ENCODE results near the gene MAN2A2. TPM values are rescaled to one million over a fixed set of nuclear protein-coding genes. Genes with fewer than 3 reads are reported as not detected.

Gene MAN2A2
- total RNA-seq = 10 to 100 TPM; 78.6 to 86.3 TPM
- polyA plus RNA-seq (ENCODE audit: insufficient read length in 6 of 6) = 10 to 100 TPM; 46.1 to 66.4 (median 58.8) TPM
- long read RNA-seq, donor 1, partial matches to known transcripts = 0 of 1 reads
- long read RNA-seq, donor 1, other reads (novel, unspliced or antisense) = 0 of 1 reads
- long read RNA-seq, donor 2, partial matches to known transcripts = 0 of 1 reads
- long read RNA-seq, donor 2, other reads (novel, unspliced or antisense) = 0 of 1 reads
- long read RNA-seq, donor 3, partial matches to known transcripts = 0 of 1 reads
- long read RNA-seq, donor 3, other reads (novel, unspliced or antisense) = 0 of 1 reads
- long read RNA-seq, donor 4, partial matches to known transcripts = 2 of 3 reads
- long read RNA-seq, donor 4, other reads (novel, unspliced or antisense) = 1 of 3 reads
- long read RNA-seq, donor 5, full-length matches to known transcripts = 2 of 2 reads
- long read RNA-seq, donor 5, partial matches to known transcripts = 0 of 2 reads
- long read RNA-seq, donor 5, other reads (novel, unspliced or antisense) = 0 of 2 reads
- long read RNA-seq, donor 6, partial matches to known transcripts = 16 of 16 reads
- long read RNA-seq, donor 6, other reads (novel, unspliced or antisense) = 0 of 16 reads
- long read RNA-seq, donor 7, full-length matches to known transcripts = 1 of 1 reads
- long read RNA-seq, donor 7, partial matches to known transcripts = 0 of 1 reads
- long read RNA-seq, donor 7, other reads (novel, unspliced or antisense) = 0 of 1 reads
- long read RNA-seq, donor 8, partial matches to known transcripts = 6 of 7 reads
- long read RNA-seq, donor 8, other reads (novel, unspliced or antisense) = 0 of 7 reads
- long read RNA-seq, donor 9 = 0 reads
- long read RNA-seq, donor 10, partial matches to known transcripts = 1 of 5 reads
- long read RNA-seq, donor 10, other reads (novel, unspliced or antisense) = 2 of 5 reads
- long read RNA-seq, donor 11 = 0 reads
- long read RNA-seq, donor 12 = 0 reads

GRCh38 chr15:90902840-90903732, at the start of gene MAN2A2:
MAN2A2 (plus strand) TSS chr15:90903302; CDS start chr15:90904208, 906 bp downstream.
- H3K9me3 ChIP-seq = no peaks in the 10 kb centered on the region
- peak; percentile 45 to 95 (median 62) for DNase-seq
- intact Hi-C loops (cut with DNase I) = no loop called here
- peak within 1 kb of the TSS; percentile 80 to 82 for H3K4me3 ChIP-seq
- H3K27me3 ChIP-seq = no peaks in the 10 kb centered on the region
- peak within 1 kb of the TSS; percentile 93 to 95 for H3K27ac ChIP-seq
- TF ChIP-seq, protein P1, sequence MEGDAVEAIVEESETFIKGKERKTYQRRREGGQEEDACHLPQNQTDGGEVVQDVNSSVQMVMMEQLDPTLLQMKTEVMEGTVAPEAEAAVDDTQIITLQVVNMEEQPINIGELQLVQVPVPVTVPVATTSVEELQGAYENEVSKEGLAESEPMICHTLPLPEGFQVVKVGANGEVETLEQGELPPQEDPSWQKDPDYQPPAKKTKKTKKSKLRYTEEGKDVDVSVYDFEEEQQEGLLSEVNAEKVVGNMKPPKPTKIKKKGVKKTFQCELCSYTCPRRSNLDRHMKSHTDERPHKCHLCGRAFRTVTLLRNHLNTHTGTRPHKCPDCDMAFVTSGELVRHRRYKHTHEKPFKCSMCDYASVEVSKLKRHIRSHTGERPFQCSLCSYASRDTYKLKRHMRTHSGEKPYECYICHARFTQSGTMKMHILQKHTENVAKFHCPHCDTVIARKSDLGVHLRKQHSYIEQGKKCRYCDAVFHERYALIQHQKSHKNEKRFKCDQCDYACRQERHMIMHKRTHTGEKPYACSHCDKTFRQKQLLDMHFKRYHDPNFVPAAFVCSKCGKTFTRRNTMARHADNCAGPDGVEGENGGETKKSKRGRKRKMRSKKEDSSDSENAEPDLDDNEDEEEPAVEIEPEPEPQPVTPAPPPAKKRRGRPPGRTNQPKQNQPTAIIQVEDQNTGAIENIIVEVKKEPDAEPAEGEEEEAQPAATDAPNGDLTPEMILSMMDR (IDR thresholded peaks at IDR 0.05) = no peak
- peaks cover 0 to 34% of the 10 kb centered on the region in 2 donors for H3K36me3 ChIP-seq
- peak; percentile 70 for ATAC-seq
- peaks cover 8 to 20% of the 10 kb centered on the region in 2 donors for H3K4me1 ChIP-seq

DNA sequence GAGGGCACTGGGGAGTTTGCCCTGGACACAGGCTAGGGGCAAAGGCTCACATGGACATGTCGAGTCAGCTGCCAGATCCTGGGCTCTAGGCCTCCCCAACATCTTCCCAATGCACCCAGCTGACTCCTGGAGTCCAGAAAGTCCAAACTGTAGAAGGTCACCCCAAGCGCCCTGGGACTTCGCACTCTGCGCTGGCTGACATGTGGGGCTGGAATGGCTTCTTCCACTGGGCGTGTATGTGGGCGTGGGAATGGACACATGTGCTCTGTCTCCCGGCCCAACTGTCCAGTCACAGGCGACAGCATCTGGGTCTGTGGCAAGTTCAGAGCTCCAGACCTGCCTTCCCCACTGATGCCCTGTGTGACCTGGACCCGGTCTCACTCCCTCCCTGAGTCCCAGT, 48.0 kb upstream of the MAN2A2 start:
- Histone ChIP-seq H3K4me1 (peaks cover 0 to 27% of the 10 kb centered on the region in 2 donors), H3K27me3 (no peaks in the 10 kb centered on the region), H3K4me3 (no peak overlapping the region), H3K27ac (no peak overlapping the region), H3K36me3 (no peaks in the 10 kb centered on the region), H3K9me3 (no peaks in the 10 kb centered on the region)
- intact Hi-C loops (cut with DNase I) = no loop called here
- TF ChIP-seq, protein P1 (IDR thresholded peaks at IDR 0.05) = no peak
- DNase-seq (no peak), ATAC-seq (no peak)

GRCh38 chr15:90857337-90857736, 45.8 kb upstream of the MAN2A2 start:
- Histone ChIP-seq H3K27ac (no peak overlapping the region), H3K27me3 (no peaks in the 10 kb centered on the region), H3K36me3 (no peaks in the 10 kb centered on the region), H3K4me3 (no peak overlapping the region), H3K9me3 (no peaks in the 10 kb centered on the region), H3K4me1 (peaks cover 0 to 45% of the 10 kb centered on the region in 2 donors)
- ATAC-seq (no peak), DNase-seq (no peak)
- TF ChIP-seq, protein P1 (IDR thresholded peaks at IDR 0.05) = no peak
- intact Hi-C loops (cut with DNase I) = no loop called here

GRCh38 chr15:90857883-90858443, 45.1 kb upstream of the MAN2A2 start:
- H3K9me3 ChIP-seq = no peaks in the 10 kb centered on the region

More at GRCh38 chr15:90857883-90858443, 45.1 kb upstream of the MAN2A2 start:
- Histone ChIP-seq H3K36me3 (no peaks in the 10 kb centered on the region), H3K4me3 (no peak overlapping the region), H3K27me3 (no peaks in the 10 kb centered on the region), H3K4me1 (peaks cover 0 to 45% of the 10 kb centered on the region in 2 donors), H3K27ac (no peak overlapping the region)
- no peak for DNase-seq
- intact Hi-C loops (cut with DNase I) = no loop called here
- TF ChIP-seq, protein P1 (IDR thresholded peaks at IDR 0.05) = no peak
- ATAC-seq = no peak

All from left lung (tissue), 14 donors.